ENCODE results near the gene TXNDC15.
"Not testable (repeated sequence)": the region's sequence is repeated elsewhere in the genome, so short reads cannot be mapped to it uniquely, and the experiment has no call there.

Gene TXNDC15

DNA sequence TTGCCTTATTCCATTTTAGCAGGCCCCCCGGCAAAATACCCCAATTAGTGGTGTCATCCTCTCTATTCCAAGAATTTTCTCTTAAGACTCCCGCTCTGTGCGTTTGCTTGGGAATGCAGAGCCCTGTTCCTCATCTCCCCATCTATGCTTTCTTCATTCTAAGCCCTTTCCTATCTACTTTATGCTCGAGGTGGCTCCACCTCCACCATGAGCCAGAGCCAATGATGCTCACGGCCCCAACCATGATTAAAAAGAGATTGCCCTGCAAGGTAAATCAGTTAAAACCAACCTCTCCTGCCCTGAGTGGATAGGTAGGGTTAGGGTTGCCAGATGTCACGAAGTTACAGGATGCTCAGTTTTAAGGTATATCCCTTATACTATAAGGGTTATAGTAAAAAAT, 677 bp upstream of the TXNDC15 start:
- in situ Hi-C loops (cut with HindIII; ENCODE audit: low pct_ligation_motif_present, low pct_unique_long_range_greater_than_20kb, low sequenced_read_pairs), result no loop called here

DNA sequence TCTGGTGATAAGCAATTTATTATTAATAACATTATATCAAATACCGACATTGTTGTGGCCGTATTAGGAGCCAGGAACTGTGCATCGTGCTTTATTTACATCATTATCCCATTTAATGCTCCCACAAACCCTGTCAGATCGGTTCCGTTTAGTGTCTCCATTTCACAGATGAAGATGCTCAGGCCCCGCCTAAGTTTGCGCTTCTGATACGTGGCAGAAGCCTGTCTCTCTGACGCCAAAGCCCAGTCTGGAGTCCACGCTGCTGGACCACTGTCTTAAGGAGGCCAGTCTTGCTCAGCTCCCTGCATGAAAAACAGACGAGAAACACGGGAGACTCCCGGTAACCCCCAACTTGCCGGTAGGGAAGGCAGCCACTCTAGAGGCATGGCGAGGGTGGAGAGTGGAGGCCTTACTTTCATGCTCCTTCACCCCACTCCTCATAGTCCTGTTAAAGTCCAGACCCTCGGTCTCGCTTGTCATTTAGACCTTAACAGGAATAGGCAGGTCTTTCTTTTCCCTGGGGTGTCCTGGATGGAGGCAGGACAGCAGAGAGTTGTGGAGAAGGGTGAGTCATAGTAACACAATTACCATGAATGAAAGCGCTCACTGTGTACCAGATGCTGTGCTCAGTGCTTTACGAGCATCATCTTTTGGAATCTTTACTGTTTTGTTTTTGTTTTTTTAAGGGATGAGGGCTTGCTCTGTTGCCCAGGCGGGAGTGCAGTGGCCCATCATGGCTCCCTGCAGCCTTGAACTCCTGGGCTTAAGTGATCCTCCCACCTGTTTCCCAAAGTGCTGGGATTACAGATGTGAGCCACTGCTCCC, 872 bp downstream of the TXNDC15 start:
- peak; percentile 49 for DNase-seq
- in situ Hi-C loops (cut with HindIII; ENCODE audit: low pct_ligation_motif_present, low pct_unique_long_range_greater_than_20kb, low sequenced_read_pairs), result no loop called here

More for the DNA sequence above, 677 bp upstream of the TXNDC15 start:
- DNase-seq, result no peak

DNA sequence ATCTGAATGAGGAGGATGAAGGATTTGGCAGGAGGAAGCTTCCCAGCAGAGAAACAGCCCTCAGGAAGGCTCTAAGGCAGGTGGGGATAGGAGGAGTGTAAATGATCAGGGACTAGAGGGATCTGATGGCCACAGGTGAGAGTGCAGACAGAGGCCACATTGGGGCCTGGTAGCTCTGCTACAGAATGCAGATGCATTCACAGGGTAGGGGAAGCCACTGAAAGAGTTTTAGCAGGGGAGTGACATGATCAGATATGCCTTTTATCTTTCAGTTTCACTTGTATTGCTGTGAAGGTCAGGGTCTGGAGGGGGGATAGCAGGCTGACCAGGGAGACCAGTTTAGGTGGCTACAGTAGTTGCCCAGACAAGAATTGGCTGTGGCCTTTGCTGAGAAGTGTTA, 3.0 kb downstream of the TXNDC15 start:
- in situ Hi-C loops (cut with HindIII; ENCODE audit: low pct_ligation_motif_present, low pct_unique_long_range_greater_than_20kb, low sequenced_read_pairs), result no loop called here
- no peak for DNase-seq

DNA sequence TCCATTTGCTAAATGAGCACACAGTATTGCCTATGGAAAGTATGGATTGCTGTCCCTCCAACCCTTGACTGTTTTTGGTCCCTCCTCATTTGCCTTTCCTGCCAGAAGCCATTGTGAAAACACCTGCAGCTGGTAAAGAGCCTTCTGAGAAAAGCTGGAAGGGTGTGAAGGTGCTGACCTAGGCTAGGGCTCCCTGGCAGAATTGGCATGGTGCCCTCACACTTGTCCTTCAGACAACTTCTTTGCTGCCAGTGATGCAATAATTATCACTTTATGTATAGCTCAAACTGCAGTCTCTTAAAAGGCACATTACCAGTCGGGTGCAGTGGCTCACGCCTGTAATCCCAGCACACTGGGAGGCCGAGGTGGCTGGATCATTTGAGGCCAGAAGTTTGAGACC, 4.2 kb downstream of the TXNDC15 start:
- no peak for DNase-seq
- in situ Hi-C loops (cut with HindIII; ENCODE audit: low pct_ligation_motif_present, low pct_unique_long_range_greater_than_20kb, low sequenced_read_pairs), result no loop called here

DNA sequence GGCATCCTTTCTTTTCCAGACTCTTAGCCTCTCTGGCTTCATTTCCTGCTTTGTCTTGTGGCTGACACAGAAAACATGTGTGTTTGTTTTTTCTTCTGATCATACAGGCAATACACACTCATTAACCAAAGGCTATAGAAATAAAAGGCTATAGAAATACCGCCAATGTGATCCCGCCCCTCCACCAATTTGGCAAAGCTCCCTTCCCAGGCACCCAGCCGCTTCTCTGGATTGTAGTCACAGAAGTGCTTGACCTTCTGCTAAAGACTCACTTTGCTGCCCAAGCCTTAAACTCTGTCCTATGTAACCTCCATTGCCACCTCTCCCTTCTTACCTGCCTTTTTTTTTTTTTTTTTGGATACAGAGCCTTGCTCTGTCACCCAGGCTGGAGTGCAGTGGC, 5.3 kb downstream of the TXNDC15 start:
- in situ Hi-C loops (cut with HindIII; ENCODE audit: low pct_ligation_motif_present, low pct_unique_long_range_greater_than_20kb, low sequenced_read_pairs), result no loop called here
- DNase-seq, result no peak

DNA sequence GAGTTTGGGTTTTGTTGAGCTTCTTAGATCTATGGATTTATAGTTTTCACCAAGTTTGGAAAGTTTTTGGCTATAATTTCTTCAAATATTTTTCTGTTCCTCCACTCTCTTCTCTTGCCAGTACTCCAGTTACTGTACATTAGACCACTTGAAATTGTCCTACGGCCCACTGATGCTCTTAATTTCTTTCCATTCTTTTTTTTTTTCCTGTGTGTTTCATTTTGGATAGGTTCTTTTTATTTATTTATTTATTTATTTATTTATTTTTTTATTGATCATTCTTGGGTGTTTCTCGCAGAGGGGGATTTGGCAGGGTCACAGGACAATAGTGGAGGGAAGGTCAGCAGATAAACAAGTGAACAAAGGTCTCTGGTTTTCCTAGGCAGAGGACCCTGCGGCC, 6.8 kb downstream of the TXNDC15 start:
- DNase-seq; in situ Hi-C loops (cut with HindIII; ENCODE audit: low pct_ligation_motif_present, low pct_unique_long_range_greater_than_20kb, low sequenced_read_pairs): not testable (repeated sequence)

DNA sequence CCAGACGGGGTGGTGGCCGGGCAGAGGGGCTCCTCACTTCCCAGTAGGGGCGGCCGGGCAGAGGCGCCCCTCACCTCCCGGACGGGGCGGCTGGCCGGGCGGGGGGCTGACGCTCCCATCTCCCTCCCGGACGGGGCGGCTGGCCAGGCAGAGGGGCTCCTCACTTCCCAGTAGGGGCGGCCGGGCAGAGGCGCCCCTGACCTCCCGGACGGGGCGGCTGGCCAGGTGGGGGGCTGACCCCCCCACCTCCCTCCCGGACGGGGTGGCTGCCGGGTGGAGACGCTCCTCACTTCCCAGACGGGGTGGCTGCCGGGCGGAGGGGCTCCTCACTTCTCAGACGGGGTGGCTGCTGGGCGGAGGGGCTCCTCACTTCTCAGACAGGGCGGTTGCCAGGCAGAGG, 7.5 kb downstream of the TXNDC15 start:
- in situ Hi-C loops (cut with HindIII; ENCODE audit: low pct_ligation_motif_present, low pct_unique_long_range_greater_than_20kb, low sequenced_read_pairs); DNase-seq: not testable (repeated sequence)

DNA sequence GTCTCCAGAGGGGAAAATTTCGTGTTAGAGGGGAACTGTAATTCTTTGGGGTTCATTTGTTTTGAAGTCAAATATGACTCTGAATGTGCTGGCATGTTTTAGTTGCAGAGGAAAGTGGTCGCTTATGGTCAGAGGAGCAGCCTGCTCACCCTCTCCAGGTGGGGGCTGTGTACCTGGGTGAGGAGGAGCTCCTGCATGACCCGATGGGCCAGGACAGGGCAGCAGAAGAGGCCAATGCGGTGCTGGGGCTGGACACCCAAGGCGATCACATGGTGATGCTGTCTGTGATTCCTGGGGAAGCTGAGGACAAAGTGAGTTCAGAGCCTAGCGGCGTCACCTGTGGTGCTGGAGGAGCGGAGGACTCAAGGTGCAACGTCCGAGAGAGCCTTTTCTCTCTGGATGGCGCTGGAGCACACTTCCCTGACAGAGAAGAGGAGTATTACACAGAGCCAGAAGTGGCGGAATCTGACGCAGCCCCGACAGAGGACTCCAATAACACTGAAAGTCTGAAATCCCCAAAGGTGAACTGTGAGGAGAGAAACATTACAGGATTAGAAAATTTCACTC, 13.5 kb downstream of the TXNDC15 start:
- in situ Hi-C loops (cut with HindIII; ENCODE audit: low pct_ligation_motif_present, low pct_unique_long_range_greater_than_20kb, low sequenced_read_pairs), result no loop called here
- DNase-seq, result no peak

DNA sequence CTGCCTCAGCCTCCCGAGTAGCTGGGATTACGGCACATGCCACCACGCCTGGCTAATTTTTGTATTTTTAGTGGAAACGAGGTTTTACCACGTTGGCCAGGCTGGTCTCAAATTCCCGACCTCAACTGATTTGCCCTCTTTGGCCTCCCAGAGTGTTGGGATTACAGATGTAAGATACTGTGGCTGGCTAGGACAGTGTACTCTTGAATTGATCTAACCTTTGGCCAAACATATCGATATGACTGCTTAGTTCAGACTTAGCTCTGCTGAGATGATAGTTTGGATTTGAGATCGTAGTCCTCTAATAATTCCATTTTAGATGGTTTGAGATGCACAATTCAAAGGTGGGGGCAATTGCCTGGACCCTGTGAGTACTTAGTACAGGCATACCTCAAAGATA, 15.2 kb downstream of the TXNDC15 start:
- no peak for DNase-seq
- in situ Hi-C loops (cut with HindIII; ENCODE audit: low pct_ligation_motif_present, low pct_unique_long_range_greater_than_20kb, low sequenced_read_pairs), result no loop called here

DNA sequence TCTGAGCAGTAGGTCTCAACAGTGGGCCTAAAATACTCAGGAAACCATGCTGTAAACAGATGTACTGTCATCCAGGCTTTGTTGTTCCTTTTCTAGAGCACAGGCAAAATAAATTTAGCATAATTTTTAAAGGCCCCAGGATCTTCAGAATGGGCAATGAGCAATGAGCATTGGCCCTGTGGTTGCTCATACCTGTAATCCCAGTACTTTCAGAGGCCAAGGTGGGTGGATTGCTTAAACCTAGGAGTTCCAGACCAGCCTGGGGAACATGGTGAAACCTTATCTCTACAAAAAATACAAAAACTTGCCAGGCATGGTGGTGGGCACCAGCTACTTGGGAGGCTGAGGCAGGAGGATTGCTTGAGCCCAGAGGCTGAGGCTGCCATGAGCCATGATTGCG, 17.3 kb downstream of the TXNDC15 start:
- no peak for DNase-seq
- in situ Hi-C loops (cut with HindIII; ENCODE audit: low pct_ligation_motif_present, low pct_unique_long_range_greater_than_20kb, low sequenced_read_pairs), result no loop called here

DNA sequence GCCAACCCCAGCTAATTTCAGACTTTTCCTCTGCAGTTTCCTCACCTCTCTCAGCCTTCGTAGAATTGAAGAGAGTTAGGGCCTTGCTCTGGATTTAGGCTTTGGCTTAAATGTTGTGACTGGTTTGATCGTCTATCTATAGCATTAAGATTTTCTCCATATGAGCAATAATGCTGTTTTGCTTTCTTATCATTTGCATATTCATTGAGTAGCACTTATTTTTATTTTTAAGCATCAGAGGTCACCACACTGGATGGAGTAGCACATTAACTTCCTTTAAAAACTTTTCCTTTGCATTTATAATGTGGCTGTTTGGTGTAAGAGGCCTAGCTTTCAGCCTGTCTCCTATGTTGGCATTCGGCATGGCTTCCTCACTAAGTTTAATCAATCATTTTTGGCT, 18.1 kb downstream of the TXNDC15 start:
- DNase-seq, result no peak
- in situ Hi-C loops (cut with HindIII; ENCODE audit: low pct_ligation_motif_present, low pct_unique_long_range_greater_than_20kb, low sequenced_read_pairs), result no loop called here

DNA sequence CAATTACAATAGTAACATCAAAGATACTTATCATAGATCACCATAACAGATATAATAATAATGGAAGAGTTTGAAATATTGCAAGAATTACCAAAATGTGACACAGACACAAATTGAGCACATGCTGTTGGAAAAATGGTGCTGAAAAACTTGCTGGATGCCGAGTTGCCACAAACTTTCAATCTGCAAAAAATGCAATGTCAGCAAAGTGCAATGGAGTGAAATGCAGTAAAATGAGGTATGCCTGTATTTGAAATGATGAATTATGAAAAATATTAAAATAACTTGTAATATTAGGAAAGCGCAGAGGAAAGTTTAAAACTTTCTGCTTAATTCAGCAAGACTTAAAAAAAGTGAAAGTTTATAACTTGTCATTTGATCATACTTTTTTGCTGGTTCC, 18.8 kb downstream of the TXNDC15 start:
- in situ Hi-C loops (cut with HindIII; ENCODE audit: low pct_ligation_motif_present, low pct_unique_long_range_greater_than_20kb, low sequenced_read_pairs), result no loop called here
- no peak for DNase-seq

DNA sequence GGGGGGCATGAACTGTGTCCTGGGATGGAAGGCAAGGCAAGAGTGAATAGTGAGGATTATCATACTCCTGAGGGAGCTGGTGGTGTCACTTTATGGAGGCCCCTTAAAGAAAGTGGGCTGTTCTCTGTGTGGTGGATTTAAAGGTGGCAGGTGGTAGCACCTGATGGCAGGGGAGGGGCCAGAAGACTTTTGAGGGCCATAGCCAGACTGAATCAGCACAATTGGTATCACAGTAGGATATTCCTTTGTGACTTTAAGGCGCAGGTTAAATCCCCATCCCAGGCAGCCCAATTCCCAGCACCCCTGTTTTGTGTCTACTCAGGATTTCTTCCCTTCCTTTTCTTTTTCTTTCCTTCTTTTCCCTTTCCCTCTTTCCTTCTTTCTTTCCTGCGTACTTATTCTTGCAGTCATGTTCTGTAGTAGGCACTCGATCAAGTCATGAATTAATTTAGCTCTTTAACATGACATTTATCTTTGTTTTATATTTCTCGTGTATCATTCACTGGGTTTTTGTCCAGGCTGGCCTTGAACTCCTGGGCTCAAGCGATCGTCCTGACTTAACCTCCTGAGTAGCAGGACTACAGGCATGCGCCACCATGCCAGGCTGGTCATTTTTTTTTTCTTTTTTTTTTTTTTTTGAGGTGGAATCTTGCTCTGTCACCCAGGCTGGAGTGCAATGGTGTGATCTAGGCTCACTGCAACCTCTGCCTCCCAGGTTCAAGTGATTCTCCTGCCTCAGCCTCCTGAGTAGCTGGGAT, 19.8 kb downstream of the TXNDC15 start:
- no peak for DNase-seq
- in situ Hi-C loops (cut with HindIII; ENCODE audit: low pct_ligation_motif_present, low pct_unique_long_range_greater_than_20kb, low sequenced_read_pairs), result no loop called here

DNA sequence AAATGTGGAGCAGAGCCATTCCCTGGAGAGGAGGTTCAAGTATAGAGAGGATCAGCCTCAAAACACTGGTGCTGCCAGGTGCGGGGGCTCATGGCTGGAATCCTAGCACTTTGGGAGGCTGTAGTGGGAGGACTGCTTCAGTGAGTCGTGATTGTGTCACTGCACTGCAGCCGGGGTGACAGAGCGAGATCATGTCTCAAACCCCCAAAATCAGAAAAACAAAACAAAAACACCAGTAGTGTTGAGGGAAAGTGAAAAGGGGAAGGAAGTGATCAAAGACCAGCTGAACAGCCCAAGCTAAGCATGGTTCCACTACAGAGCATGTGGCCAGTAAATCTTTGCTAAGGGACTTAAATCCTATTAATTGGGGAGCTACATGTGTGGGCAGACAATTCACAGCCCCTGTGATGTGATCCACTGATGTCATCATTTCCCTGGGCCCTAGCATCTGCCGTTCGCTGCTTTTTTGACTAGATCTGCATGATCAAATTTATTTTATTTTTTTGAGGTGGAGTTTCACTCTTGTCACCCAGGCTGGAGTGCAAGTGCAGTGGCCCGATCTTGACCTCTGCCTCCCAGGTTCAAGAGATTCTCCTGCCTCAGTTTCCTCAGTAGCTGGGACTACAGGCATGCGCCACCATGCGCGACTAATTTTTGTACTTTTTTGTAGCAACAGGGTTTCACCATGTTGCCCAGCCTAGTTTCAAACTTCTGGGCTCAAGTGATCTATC, 28.1 kb downstream of the TXNDC15 start:
- DNase-seq, result no peak
- in situ Hi-C loops (cut with HindIII; ENCODE audit: low pct_ligation_motif_present, low pct_unique_long_range_greater_than_20kb, low sequenced_read_pairs), result no loop called here

DNA sequence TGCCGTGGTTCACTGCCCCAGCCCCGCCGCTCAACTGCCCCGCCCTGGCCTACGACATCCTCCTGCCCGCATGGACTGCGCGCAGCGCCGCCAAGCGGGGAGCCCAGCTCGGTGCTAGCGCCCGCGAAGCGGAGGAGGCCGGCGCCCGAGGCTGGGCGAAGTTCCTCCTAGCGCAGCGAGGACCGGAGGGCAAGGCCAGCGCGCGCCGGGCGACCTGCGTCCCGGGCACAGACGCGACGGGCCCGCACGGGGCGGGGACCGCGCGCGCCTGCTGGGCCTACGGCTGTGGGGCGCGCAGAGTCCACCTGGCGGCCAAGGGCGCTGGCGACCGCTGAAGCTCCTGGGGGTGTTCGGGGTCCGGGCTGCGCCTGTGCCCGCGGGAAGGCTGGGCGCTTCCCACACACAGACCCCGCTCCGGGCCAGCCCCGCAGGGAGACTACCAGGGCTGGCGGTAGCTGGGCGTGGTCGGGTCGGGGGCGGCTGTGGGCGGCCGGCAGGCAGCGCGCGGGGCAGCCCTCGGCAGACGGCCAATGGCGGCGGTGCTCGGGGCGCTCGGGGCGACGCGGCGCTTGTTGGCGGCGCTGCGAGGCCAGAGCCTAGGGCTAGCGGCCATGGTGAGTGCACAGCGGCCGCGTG, 30.6 kb downstream of the TXNDC15 start, which contains the start of gene PCBD2:
TSS of gene PCBD2 (plus strand) at position 522 of the 636 bp plus-strand sequence. CDS start at position 531, 9 bp downstream.
- DNase-seq, result peak; percentile 88
- in situ Hi-C loops (cut with HindIII; ENCODE audit: low pct_ligation_motif_present, low pct_unique_long_range_greater_than_20kb, low sequenced_read_pairs), result no loop called here

DNA sequence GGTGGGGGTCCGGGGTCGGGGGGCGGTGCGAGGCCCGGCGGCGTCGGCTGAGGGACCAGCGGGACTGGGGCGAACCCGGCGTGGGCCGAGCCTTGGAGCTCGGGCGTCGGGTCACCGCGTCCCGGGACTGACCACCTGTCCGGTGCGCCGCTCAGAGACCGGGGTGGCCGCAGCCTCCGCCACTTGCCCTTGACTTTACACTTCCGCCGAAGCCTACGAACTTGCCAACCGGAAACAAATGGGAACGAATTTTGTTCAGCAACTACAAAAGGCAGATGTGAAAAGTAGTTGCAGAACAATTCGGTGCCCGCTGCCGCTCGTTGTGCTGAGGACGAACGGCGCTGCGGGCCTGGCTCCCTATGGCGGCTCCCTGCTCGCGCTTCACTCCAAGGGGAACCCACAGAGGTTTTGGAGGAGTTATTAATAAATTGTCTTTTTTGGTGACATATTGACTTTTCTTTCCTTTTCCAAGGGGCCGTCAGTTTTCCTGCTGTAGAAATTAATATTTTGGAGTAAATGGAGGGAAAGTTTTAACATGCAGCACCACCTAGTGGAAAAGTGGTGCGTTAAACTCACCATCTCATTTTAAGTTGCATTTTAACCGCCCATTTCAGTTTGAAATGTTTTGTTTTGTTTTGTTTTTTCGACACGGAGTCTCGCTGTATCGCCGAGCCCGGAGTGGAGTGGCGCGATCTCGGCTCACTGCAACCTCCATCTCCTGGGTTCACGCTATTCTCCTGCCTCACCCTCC, 31.2 kb downstream of the TXNDC15 start:
- in situ Hi-C loops (cut with HindIII; ENCODE audit: low pct_ligation_motif_present, low pct_unique_long_range_greater_than_20kb, low sequenced_read_pairs), result no loop called here
- peak; percentile 56 for DNase-seq

DNA sequence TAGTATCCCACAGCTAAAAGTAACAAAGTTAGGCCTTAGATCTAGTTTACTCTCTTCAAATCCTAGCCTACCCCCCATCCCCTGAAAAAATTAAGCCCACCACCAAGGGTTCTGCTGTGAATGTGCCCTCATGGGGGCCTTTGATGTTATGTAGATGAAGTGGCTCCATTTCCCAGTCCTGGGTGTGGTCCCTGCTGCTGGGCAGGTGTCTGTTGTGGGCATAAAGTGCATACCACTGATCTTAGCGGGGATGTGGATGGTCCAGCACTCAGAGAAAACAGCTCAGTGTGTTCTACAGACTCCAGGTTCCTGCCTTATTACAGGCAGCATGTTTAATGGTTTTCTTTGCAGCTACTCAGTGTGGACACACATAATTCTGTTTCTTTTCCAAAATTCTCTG, 32.6 kb downstream of the TXNDC15 start:
- in situ Hi-C loops (cut with HindIII; ENCODE audit: low pct_ligation_motif_present, low pct_unique_long_range_greater_than_20kb, low sequenced_read_pairs), result no loop called here

DNA sequence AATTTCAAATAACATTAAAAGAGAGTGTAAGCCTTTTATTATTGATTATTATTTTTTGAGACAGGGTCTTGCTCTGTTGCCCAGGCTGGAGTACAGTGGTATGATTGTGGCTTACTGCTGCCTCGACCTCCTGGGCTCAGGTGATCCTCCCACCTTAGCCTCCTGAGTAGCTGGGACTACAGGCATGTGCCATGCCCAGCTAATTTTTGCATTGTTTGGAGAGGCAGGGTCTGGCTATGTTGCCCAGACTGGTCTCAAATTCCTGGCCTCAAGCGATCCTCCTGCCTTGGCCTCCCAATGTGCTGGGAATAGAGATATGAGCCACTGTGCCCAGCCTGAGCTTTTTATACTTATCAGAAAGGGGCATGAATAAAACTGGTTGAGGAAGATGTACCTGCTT, 36.6 kb downstream of the TXNDC15 start:
- in situ Hi-C loops (cut with HindIII; ENCODE audit: low pct_ligation_motif_present, low pct_unique_long_range_greater_than_20kb, low sequenced_read_pairs); DNase-seq: not testable (repeated sequence)

More for the DNA sequence above, 32.6 kb downstream of the TXNDC15 start:
- DNase-seq, result no peak
